ENCODE results near the gene VPS41. TPM values are rescaled to one million over a fixed set of nuclear protein-coding genes. Genes with fewer than 3 reads are reported as not detected.

Gene VPS41
- total RNA-seq, 1 donor from 2014 or later = 39.9 TPM

DNA sequence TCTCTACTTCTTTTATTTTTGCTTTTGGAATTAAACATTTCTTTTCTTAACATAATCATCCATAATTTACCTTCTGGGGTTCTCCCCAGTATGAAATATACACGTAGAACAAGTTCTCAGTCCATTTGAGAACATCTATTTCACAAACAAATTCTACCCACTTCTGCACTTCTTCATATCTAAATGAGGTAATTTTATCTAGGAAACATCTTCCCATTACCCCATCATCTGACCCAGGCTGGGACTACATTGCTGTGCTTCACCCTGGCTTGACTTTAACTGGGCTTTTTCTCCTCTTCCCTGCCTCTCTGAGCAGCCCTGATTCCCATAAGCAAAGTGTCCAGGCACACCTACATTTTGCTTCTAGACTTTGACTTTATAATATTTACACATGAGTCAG, 234.5 kb downstream of the VPS41 start:
- DNase-seq (ENCODE audit: low read depth in 2 of 2) = no peak

DNA sequence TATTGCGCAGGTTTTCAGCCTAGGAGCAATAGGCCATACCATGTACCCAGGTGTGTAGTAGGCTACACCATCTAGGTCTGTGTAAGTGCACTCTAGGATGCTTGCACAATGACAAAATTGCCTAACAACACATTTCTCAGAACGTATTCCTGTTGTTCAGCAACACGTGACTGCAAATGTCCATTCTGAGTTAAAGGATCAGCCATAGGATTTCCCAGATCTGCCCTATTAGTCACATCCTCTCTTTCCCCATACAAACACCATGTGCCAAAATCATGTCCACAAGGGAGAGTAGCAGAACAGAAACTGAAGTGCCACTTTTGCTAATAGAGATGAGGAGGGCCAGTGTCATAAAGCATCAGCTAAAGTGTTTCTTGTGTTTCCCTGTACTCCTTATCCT, 235.2 kb downstream of the VPS41 start:
- DNase-seq (ENCODE audit: low read depth in 2 of 2) = peak; percentile 62 to 64

Other genes starting within 250 kb of the VPS41 start
- not detected in 2 replicates for gene POU6F2, start 68.7 kb upstream of the VPS41 start, total RNA-seq

Data from lung microvascular endothelial cell (primary cell).